ENCODE results near the gene SGCA. TPM values are rescaled to one million over a fixed set of nuclear protein-coding genes. Genes with fewer than 3 reads are reported as not detected.
A peak's percentile ranks its signal among the peaks of the same experiment; 100 is the strongest.

Gene SGCA
- total RNA-seq, 1 experiment from 2014 or later = 19.0 TPM

GRCh38 chr17:50133028-50133768 lies 32.6 kb upstream of the SGCA start:
- no peak for DNase-seq (ENCODE audit: low spot score)
- in situ Hi-C loops (cut with HindIII; ENCODE audit: low sequenced_read_pairs) = no loop called here

DNA sequence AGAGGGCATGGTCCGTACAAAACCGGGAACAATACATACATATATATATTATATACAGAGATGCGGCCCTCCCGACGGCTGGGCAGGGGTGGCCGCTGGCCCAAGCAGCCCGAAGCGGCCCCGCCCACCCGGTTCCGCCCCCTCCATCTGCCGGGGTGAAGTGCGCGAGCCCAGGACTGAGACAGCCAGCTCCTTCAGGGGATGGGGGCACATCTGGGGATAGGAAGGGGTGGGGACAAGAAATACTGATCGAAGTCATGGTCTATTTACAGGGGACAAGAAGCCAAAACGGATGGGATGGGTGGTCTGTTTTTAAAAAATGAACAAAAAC lies 32.1 kb upstream of the SGCA start:
- in situ Hi-C loops (cut with HindIII; ENCODE audit: low sequenced_read_pairs) = no loop called here
- no peak for DNase-seq (ENCODE audit: low spot score)

DNA sequence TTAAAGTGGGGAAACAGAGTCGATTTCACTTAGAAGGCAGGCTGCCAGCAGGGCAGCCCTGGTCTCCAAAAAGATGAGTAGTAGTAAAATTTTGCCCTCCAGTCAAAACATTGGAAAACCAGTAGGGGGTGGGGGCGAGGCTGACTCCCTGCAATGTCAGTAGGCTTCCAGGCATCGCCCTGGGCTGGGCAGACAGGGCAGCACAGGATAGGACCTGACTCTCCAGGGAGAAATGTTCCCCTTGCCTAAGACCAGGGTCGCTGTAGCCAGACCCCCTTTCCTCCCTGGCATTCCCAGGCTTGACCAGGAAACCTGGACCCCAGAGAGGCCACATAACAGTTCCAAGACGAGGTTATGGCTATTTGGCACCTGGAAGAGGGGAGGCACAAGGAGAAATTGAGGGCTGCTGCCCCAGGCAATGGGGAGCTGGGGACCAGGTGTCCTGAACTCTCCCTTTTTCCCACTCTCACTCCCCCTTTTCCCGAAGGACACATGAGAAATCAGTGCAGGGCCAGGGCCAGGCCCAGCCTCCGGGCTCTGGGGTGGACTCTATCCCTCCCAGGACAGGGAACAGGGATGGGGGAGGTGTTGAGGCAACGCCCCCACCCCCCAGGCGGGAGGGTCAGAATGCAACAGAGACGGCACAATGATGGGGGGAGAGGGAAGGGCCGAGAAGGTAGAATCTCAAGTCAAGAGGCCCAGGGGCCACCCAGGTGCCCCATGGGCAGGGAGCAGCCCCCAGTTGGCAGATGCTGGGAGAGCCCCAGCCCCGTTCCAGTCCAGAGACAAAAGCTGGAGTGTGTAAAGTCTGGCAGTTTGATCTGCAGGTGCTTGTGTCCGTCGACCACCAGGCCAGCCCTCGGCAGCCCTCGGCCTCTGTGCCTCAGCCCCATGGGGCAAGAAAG lies 31.3 kb upstream of the SGCA start:
- DNase-seq (ENCODE audit: low spot score) = no peak
- in situ Hi-C loops (cut with HindIII; ENCODE audit: low sequenced_read_pairs) = no loop called here

DNA sequence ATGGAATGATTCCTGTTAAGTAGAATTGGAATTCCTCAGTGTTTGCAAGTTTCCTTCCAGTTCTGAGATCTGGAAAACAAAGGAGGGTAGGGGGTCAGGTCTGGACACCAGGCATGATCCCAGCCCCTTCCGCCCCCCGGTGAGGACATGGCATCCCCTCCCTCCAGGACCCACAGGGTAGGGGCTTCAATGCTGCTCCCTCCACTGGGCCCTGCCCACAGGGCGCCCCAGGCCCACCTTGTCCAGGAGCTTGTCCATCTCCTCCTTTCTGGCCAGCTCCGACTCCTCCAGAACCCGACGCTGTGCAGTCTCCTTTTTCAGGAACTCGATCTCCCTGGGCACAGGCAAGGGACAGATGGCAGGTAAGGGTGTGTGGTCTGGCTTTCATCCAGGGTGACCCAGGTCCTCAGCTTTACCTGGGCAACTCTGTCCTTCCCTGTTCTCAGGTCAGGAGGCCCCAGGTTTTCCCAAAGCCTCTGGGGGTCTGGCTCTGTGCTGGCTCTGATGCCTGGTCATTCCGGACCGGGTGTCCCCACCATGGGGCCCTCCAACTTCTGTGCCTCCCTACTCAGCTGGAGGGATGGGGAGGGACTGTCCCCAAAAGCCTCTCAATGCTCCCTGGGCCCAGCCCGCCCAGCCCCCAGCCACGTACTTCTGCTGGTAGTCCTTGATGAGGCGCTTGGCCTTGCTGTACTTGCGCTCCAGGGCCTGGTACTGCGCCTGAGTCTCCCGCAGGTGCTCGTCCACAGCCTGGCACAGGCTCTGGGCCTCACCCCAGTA lies 30.3 kb upstream of the SGCA start:
- peak; percentile 64 for DNase-seq (ENCODE audit: low spot score)
- in situ Hi-C loops (cut with HindIII; ENCODE audit: low sequenced_read_pairs) = no loop called here

- no peak for DNase-seq (ENCODE audit: low spot score)
- in situ Hi-C loops (cut with HindIII; ENCODE audit: low sequenced_read_pairs) = no loop called here
Observed at GRCh38 chr17:50136096-50136687, 29.6 kb upstream of the SGCA start.

- in situ Hi-C loops (cut with HindIII; ENCODE audit: low sequenced_read_pairs) = no loop called here
- no peak for DNase-seq (ENCODE audit: low spot score)
Observed at GRCh38 chr17:50137042-50137441, 28.8 kb upstream of the SGCA start.

- in situ Hi-C loops (cut with HindIII; ENCODE audit: low sequenced_read_pairs) = no loop called here
- DNase-seq (ENCODE audit: low spot score) = no peak
Observed at GRCh38 chr17:50139185-50139783, 26.5 kb upstream of the SGCA start.

GRCh38 chr17:50139950-50140885 lies 25.6 kb upstream of the SGCA start:
- peak; percentile 93 for DNase-seq (ENCODE audit: low spot score)
- in situ Hi-C loops (cut with HindIII; ENCODE audit: low sequenced_read_pairs) = no loop called here

GRCh38 chr17:50141026-50141744 lies 24.6 kb upstream of the SGCA start:
- DNase-seq (ENCODE audit: low spot score) = no peak
- in situ Hi-C loops (cut with HindIII; ENCODE audit: low sequenced_read_pairs) = no loop called here

DNA sequence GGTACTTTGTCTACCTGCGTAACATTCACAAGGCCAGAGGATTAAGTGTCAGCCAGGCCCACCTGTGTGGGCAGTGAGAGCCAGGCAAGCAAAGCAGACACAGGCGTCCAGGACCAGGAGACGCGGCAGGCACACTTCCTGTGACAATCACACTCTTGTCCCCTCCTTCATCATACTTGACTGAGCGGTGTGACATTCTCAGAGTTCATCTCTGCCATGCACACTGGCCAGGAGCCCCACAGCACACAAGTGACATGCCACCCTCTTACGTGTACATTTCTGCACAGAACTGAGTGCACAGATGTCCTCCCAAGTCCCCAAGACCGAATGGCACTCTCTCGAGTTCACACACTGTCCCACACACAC lies 24.1 kb upstream of the SGCA start:
- DNase-seq (ENCODE audit: low spot score) = no peak
- in situ Hi-C loops (cut with HindIII; ENCODE audit: low sequenced_read_pairs) = no loop called here

DNA sequence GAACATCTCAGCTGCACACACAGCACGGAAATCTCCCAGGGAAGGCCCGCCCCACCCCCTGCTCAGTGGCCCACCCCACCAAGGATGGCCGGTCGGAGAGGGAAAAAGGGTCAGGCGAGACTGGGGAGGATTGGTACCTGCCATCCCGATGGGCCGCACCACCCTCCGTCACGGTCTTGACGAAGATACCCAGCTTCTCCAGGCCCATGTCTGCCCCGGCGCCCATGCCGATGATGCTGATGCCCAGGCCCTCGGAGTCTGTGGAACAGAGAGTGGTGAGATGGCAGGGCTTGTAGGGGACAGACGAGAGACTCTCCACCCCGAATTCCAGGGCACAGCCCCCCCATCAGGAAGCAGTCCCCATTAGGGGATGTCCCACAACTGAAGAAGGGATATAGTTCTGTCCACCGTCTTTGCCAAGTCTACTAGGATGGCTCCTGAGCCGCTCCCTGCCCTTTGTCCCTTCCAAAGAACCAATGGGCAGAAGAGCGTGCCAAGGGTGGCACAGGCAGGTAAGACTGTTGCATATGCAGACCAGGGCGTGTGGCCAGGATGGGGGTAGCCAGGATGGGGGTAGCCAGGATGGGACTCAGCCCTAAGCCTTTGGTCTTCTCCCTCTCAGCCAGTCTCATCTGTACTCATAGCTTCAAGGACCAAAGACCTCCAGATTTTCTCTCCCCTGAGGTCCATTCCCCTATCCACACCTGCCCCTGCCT lies 22.2 kb upstream of the SGCA start:
- DNase-seq (ENCODE audit: low spot score) = no peak

GRCh38 chr17:50144355-50144754 lies 21.4 kb upstream of the SGCA start:
- no peak for DNase-seq (ENCODE audit: low spot score)
- in situ Hi-C loops (cut with HindIII; ENCODE audit: low sequenced_read_pairs) = no loop called here

More for the DNA sequence above, 22.2 kb upstream of the SGCA start:
- in situ Hi-C loops (cut with HindIII; ENCODE audit: low sequenced_read_pairs) = no loop called here

GRCh38 chr17:50144845-50145531 lies 20.8 kb upstream of the SGCA start:
- no peak for DNase-seq (ENCODE audit: low spot score)
- in situ Hi-C loops (cut with HindIII; ENCODE audit: low sequenced_read_pairs) = no loop called here

DNA sequence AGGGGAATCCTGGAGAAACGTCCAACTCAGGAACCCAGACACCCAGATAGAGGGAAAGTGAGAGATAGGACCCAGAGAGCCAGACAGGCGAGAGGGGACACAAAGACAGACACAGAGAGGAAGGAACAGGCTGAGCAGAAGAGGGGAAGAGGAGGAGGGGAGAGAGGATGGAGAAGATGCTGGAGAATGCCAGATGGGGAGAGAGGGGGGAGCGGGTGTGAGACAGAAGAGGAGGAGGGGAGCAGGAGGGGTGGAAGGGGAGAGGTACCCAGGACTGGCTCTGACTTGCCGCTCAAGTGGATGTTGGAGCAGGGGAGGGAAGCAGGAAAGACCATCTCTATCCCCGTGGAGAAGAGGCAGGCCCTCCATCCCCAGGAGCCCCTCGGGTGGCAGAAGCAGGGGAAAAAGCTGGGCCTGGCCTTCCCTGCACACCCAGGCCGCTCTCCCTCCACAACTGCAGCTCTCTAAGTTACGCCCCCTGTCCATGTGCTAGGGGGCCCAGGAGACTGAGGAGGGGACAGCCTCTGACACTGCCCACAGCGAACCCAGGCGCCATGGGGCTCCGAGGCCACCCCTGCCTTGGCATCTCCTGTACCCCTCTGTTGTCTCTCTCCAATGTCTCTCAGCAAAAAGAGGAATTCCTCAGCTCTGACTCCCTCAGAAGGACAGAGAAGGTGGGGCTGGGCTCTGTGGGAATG lies 20.1 kb upstream of the SGCA start:
- in situ Hi-C loops (cut with HindIII; ENCODE audit: low sequenced_read_pairs) = no loop called here
- DNase-seq (ENCODE audit: low spot score) = no peak

- in situ Hi-C loops (cut with HindIII; ENCODE audit: low sequenced_read_pairs) = no loop called here
- no peak for DNase-seq (ENCODE audit: low spot score)
Observed at GRCh38 chr17:50146230-50146926, 19.4 kb upstream of the SGCA start.
